K562 (cell line): ENCODE measurements around the gene CELA1. TPM values are rescaled to one million over a fixed set of nuclear protein-coding genes. Genes with fewer than 3 reads are reported as not detected.
A peak's percentile ranks its signal among the peaks of the same experiment; 100 is the strongest.

Experiments used
- BRCA1 ChIP-seq, 2 experiments: fragments of 450-650 bp in 1 of 2; sonication (generic) in 1 of 2; formaldehyde crosslinking in 1 of 2; IDR thresholded peaks; 2 replicates each; pipeline versions ENCODE4 v1.5.0 to v1.6.1; 2017 to 2020; ENCODE audit warnings: mild to moderate bottlenecking in 1 of 2, missing genetic modification reagents in 1 of 2
- LCOR ChIP-seq: sonication (generic); formaldehyde crosslinking; IDR thresholded peaks from 2 replicates; pipeline ENCODE4 v1.8.0; 2022; ENCODE audit warnings: mild to moderate bottlenecking, missing genetic modification reagents
- LEF1 ChIP-seq: fragments of 450-650 bp; IDR thresholded peaks from 2 replicates; pipeline ENCODE4 v1.6.1; 2016; ENCODE audit warnings: mild to moderate bottlenecking
- NCOA6 ChIP-seq: fragments of 450-650 bp; IDR thresholded peaks from 2 replicates; pipeline ENCODE4 v1.6.1; 2017; ENCODE audit warnings: mild to moderate bottlenecking
- PHB2 ChIP-seq: fragments of 450-650 bp; IDR thresholded peaks from 2 replicates; pipeline ENCODE4 v1.6.1; 2017; ENCODE audit warnings: low read depth
- PTBP1 ChIP-seq: fragments of 200-400 bp; formaldehyde crosslinking; IDR thresholded peaks from 2 replicates; pipeline ENCODE4 v1.6.1; 2017; ENCODE audit warnings: low read depth, low read length
- PTRF ChIP-seq: fragments of 450-650 bp; IDR thresholded peaks from 2 replicates; pipeline ENCODE4 v1.6.1; 2016; ENCODE audit warnings: mild to moderate bottlenecking, missing genetic modification characterization, missing compliant biosample characterization
- RB1 ChIP-seq: fragments of 450-650 bp; IDR thresholded peaks from 2 replicates; pipeline ENCODE4 v1.6.1; 2017; ENCODE audit warnings: low read depth, mild to moderate bottlenecking
- SMARCA4 ChIP-seq: fragments of 450-650 bp; IDR thresholded peaks from 2 replicates; pipeline ENCODE4 v1.6.1; 2016
- ZNF121 ChIP-seq: sonication (generic); formaldehyde crosslinking; conservative IDR thresholded peaks from 2 replicates; pipeline ENCODE4 v1.8.0; 2022; ENCODE audit warnings: missing genetic modification reagents
- polyA plus RNA-seq, 8 experiments: library from polyadenylated mRNA; depleted of rRNA in 4 of 8; stranded (reverse) in 5 of 8; unstranded in 3 of 8; fragments of >200 nt; fragmentation: Nextera tagmentation in 2 of 8; fragmentation: Illumina TruSeq in 1 of 8; extraction: Ambion mirVana in 2 of 8; extraction: Trizol in 1 of 8; gene quantifications; 2 replicates each; pipeline versions ENCODE4 v1.2.1 to v1.2.3, GENCODE V29; 2011 to 2014; ENCODE audit warnings: inconsistent platforms in 1 of 8, missing spikeins in 1 of 8
- total RNA-seq, 7 experiments: library from RNA; depleted of rRNA in 6 of 7; stranded (reverse); fragments of >200 nt in 6 of 7; fragmentation: Illumina TruSeq in 2 of 7; extraction: Trizol in 2 of 7; gene quantifications; 2 replicates each; pipeline versions ENCODE4 v1.2.1 to v1.2.3, GENCODE V29; 2011 to 2021; ENCODE audit warnings: low replicate concordance in 1 of 7
- TF ChIP-seq, protein P1 (sequence below), 2 experiments: IDR thresholded peaks; 2 replicates each; pipeline ENCODE4 v1.6.1; 2012; ENCODE audit warnings: improper control_type of control experiment in 2 of 2, low read depth in 2 of 2, low read length in 2 of 2, borderline replicate concordance in 1 of 2
- TF ChIP-seq, protein P2 (sequence below): fragments of 250-450 bp; sonication (Bioruptor Pico); IDR thresholded peaks from 2 replicates; pipeline ENCODE4 v1.4.0; 2020
- TF ChIP-seq, protein P3 (sequence below): fragments of 200-800 bp; sonication (Bioruptor generic); IDR thresholded peaks from 2 replicates; pipeline ENCODE4 v1.6.1; 2017; ENCODE audit warnings: missing genetic modification characterization, missing compliant biosample characterization
- TF ChIP-seq, protein P4 (sequence below), 3 experiments: fragments of 200-800 bp in 1 of 3; fragments of 250-450 bp in 1 of 3; fragments of 450-650 bp in 1 of 3; sonication (Bioruptor Pico) in 1 of 3; sonication (Bioruptor generic) in 1 of 3; formaldehyde crosslinking in 1 of 3; IDR thresholded peaks; 2 replicates each; pipeline versions ENCODE4 v1.6.1 to v1.8.0; 2016 to 2022; ENCODE audit warnings: mild to moderate bottlenecking in 2 of 3, missing genetic modification characterization in 2 of 3, missing compliant biosample characterization in 1 of 3, moderate library complexity in 1 of 3
- TF ChIP-seq, protein P5 (sequence below): fragments of 450-650 bp; IDR thresholded peaks from 2 replicates; pipeline ENCODE4 v1.6.1; 2016; ENCODE audit warnings: low read depth, mild to moderate bottlenecking, moderate library complexity

Gene CELA1
- total and polyA plus RNA-seq, 9 of the 15 experiments (the other 6 are each of a cell fraction or from before 2014, with no cell fraction given), result 0.06 to 0.27 (median 0.22) TPM; not detected in 6

DNA sequence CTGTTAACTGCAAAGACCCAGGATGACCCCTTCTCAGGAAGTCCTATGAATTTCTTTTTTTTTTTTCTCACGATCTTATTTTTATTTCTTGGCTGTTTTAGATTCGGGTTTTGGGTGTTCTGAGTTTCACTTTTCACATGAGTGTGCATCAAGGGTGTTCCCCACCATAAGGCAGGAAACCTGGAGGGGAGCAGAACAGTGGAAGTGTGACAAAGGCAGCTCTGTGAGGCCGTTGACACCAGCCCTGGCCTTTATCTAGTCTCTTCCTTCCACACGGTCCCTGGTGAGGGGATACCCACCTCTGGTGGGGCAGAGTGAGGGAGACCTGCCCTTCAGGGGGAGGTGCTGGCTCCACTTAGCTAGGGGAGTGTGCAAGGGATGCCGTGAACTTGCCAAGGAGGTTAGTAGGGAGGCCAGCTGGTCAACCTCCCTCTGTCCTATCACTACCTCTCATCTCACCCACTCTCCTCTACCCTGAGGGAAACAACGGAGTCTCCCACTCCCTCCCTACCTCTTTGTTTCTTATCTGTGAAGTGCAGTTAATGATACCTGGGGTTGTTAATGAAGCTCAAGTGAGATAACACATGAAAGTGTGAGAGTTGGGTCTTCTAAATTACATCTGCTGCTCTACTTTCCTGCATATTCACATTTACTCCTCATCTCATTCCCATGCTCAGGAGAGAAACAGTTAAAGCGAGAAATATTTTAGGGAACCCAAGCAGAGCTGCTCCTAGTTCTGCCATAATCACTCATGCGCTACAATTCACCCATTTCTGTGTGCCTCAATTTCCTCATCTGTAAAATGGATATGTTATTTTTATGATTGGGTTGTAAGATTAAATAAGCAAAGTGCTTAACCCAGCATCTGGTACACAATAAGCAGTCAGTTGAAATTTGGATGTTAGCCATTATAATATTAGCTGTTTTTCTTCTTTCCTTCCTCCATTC, 49.1 kb upstream of the CELA1 start (continued):
- TF ChIP-seq, protein P1, sequence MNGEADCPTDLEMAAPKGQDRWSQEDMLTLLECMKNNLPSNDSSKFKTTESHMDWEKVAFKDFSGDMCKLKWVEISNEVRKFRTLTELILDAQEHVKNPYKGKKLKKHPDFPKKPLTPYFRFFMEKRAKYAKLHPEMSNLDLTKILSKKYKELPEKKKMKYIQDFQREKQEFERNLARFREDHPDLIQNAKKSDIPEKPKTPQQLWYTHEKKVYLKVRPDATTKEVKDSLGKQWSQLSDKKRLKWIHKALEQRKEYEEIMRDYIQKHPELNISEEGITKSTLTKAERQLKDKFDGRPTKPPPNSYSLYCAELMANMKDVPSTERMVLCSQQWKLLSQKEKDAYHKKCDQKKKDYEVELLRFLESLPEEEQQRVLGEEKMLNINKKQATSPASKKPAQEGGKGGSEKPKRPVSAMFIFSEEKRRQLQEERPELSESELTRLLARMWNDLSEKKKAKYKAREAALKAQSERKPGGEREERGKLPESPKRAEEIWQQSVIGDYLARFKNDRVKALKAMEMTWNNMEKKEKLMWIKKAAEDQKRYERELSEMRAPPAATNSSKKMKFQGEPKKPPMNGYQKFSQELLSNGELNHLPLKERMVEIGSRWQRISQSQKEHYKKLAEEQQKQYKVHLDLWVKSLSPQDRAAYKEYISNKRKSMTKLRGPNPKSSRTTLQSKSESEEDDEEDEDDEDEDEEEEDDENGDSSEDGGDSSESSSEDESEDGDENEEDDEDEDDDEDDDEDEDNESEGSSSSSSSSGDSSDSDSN (IDR thresholded peaks at IDR 0.05; ENCODE audit: borderline replicate concordance in 1 of 2, low read depth in 2 of 2, low read length in 2 of 2), result 0 out of 4 replicates have a peak, but pooled peaks of 1 of the 2 experiments have one; percentile 20
- TF ChIP-seq PHB2, result 0 out of 2 replicates have a peak, but pooled peaks have one; percentile 45
- TF ChIP-seq, protein P2, sequence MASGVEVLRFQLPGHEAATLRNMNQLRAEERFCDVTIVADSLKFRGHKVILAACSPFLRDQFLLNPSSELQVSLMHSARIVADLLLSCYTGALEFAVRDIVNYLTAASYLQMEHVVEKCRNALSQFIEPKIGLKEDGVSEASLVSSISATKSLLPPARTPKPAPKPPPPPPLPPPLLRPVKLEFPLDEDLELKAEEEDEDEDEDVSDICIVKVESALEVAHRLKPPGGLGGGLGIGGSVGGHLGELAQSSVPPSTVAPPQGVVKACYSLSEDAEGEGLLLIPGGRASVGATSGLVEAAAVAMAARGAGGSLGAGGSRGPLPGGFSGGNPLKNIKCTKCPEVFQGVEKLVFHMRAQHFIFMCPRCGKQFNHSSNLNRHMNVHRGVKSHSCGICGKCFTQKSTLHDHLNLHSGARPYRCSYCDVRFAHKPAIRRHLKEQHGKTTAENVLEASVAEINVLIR (CRISPR knock-in tag), result no peak
- TF ChIP-seq, protein P3, sequence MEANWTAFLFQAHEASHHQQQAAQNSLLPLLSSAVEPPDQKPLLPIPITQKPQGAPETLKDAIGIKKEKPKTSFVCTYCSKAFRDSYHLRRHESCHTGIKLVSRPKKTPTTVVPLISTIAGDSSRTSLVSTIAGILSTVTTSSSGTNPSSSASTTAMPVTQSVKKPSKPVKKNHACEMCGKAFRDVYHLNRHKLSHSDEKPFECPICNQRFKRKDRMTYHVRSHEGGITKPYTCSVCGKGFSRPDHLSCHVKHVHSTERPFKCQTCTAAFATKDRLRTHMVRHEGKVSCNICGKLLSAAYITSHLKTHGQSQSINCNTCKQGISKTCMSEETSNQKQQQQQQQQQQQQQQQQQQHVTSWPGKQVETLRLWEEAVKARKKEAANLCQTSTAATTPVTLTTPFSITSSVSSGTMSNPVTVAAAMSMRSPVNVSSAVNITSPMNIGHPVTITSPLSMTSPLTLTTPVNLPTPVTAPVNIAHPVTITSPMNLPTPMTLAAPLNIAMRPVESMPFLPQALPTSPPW (CRISPR knock-in tag), result peak; percentile 70; the same call in 1 of the 2 replicates
- TF ChIP-seq RB1, result 0 out of 2 replicates have a peak, but pooled peaks have one; percentile 22
- TF ChIP-seq NCOA6, result no peak
- TF ChIP-seq, protein P4, sequence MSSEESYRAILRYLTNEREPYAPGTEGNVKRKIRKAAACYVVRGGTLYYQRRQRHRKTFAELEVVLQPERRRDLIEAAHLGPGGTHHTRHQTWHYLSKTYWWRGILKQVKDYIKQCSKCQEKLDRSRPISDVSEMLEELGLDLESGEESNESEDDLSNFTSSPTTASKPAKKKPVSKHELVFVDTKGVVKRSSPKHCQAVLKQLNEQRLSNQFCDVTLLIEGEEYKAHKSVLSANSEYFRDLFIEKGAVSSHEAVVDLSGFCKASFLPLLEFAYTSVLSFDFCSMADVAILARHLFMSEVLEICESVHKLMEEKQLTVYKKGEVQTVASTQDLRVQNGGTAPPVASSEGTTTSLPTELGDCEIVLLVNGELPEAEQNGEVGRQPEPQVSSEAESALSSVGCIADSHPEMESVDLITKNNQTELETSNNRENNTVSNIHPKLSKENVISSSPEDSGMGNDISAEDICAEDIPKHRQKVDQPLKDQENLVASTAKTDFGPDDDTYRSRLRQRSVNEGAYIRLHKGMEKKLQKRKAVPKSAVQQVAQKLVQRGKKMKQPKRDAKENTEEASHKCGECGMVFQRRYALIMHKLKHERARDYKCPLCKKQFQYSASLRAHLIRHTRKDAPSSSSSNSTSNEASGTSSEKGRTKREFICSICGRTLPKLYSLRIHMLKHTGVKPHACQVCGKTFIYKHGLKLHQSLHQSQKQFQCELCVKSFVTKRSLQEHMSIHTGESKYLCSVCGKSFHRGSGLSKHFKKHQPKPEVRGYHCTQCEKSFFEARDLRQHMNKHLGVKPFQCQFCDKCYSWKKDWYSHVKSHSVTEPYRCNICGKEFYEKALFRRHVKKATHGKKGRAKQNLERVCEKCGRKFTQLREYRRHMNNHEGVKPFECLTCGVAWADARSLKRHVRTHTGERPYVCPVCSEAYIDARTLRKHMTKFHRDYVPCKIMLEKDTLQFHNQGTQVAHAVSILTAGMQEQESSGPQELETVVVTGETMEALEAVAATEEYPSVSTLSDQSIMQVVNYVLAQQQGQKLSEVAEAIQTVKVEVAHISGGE (CRISPR knock-in tag; IDR thresholded peaks at IDR 0.05), result peak in 1 of 3 experiments; percentile 61; a peak in 1 of 6 replicates
- TF ChIP-seq PTBP1, result no peak
- no peak for TF ChIP-seq LCOR (CRISPR knock-in tag)
- TF ChIP-seq SMARCA4, result peak; percentile 95
- peak; percentile 85 for TF ChIP-seq LEF1
- no peak for TF ChIP-seq PTRF (tag)
- TF ChIP-seq BRCA1 (IDR thresholded peaks at IDR 0.05), result no peak
- TF ChIP-seq BRCA1 (CRISPR knock-in tag; IDR thresholded peaks at IDR 0.05), result no peak
- TF ChIP-seq ZNF121, result no peak
- TF ChIP-seq, protein P5, sequence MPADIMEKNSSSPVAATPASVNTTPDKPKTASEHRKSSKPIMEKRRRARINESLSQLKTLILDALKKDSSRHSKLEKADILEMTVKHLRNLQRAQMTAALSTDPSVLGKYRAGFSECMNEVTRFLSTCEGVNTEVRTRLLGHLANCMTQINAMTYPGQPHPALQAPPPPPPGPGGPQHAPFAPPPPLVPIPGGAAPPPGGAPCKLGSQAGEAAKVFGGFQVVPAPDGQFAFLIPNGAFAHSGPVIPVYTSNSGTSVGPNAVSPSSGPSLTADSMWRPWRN, result peak; percentile 89
